Epithelial cell of umbilical artery (primary cell): ENCODE measurements around the gene THAP9. TPM values are rescaled to one million over a fixed set of nuclear protein-coding genes. Genes with fewer than 3 reads are reported as not detected.

Source experiments
- total RNA-seq: library from RNA; depleted of rRNA; stranded (reverse); fragments of >200 nt; gene quantifications from 2 replicates; pipeline ENCODE4 v1.2.3, GENCODE V29; 2014

Gene THAP9, protein sequence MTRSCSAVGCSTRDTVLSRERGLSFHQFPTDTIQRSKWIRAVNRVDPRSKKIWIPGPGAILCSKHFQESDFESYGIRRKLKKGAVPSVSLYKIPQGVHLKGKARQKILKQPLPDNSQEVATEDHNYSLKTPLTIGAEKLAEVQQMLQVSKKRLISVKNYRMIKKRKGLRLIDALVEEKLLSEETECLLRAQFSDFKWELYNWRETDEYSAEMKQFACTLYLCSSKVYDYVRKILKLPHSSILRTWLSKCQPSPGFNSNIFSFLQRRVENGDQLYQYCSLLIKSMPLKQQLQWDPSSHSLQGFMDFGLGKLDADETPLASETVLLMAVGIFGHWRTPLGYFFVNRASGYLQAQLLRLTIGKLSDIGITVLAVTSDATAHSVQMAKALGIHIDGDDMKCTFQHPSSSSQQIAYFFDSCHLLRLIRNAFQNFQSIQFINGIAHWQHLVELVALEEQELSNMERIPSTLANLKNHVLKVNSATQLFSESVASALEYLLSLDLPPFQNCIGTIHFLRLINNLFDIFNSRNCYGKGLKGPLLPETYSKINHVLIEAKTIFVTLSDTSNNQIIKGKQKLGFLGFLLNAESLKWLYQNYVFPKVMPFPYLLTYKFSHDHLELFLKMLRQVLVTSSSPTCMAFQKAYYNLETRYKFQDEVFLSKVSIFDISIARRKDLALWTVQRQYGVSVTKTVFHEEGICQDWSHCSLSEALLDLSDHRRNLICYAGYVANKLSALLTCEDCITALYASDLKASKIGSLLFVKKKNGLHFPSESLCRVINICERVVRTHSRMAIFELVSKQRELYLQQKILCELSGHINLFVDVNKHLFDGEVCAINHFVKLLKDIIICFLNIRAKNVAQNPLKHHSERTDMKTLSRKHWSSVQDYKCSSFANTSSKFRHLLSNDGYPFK
- total RNA-seq: 5.6 and 7.8 TPM in 2 replicates

GRCh38 chr4:82900411-82901182 is at the start of gene THAP9:
Gene THAP9 (plus strand): TSS chr4:82900735. CDS start chr4:82900803, 68 bp downstream.

DNA sequence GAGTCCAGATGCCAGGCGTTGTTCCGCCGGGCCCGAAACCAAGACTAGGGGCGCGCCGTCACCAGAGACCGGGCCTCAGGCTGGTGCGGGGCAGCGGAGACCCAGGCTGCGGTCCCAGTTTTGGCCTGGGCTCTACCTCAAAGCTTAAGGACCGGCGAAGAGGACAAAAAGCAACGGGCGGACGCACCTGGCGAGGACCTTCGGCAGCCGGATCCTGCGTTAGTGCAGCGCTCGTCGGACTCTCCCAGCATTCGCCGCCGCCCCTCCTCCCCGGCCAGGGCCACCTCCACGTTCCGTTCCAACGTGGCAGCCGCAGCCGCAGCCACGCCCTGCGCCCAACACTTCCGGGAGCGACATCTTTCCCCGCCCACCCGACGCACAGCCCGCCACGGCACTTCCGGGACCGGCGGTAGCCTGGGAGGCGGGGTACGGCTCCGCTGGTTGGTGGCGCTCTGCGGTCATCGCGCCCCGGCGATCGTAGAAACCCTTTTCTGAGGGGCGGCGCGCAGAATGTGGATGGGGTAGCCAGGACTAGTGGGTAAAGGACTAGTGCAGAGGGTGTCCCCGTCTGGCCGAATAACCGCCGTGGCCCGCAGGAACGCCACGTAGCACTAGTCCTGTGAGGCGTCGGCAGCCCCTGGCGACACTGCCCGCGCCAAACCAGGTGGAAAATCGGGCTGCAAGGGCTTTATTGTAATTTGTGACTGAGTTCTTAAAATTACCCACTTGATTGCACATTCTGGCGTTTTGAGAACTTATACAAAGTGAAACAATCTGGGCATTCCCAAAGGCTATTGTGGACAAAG is 9.4 kb upstream of the THAP9 start, which contains the start of gene SEC31A:
TSS of gene SEC31A (minus strand) at position 253 of the 806 bp plus-strand sequence. CDS start 9,217 bp downstream, outside the sequence.

Other genes with a start within 250 kb of the THAP9 start
- 33.1 and 35.6 TPM in 2 replicates for gene SCD5, start 101.9 kb upstream of the THAP9 start, total RNA-seq
- 224 and 243 TPM in 2 replicates for gene SEC31A, start 9.6 kb upstream of the THAP9 start, total RNA-seq
- 8.8 and 14.0 TPM in 2 replicates for gene LIN54, start 110.1 kb downstream of the THAP9 start, total RNA-seq
- 97.7 and 106 TPM in 2 replicates for gene COPS4, start 134.4 kb downstream of the THAP9 start, total RNA-seq
- under 0.01 TPM in 1 of 2 replicates, not detected in the other for gene PLAC8, start 214.0 kb downstream of the THAP9 start, total RNA-seq